GM10266 (cell line): ENCODE results near the gene MTHFD1L.
"Not testable (repeated sequence)": the region's sequence is repeated elsewhere in the genome, so short reads cannot be mapped to it uniquely, and the experiment has no call there.

Experiments
- DNase-seq: peaks from one replicate; pipeline ENCODE4 v3.0.0; 2012; ENCODE audit errors: extremely low spot score
- CTCF ChIP-seq: IDR thresholded peaks from 2 replicates; pipeline ENCODE4 v1.5.1; 2012; ENCODE audit warnings: mild to moderate bottlenecking, low read depth; ENCODE audit not compliant: control insufficient read depth, insufficient read depth; ENCODE audit errors: missing control alignments

The MTHFD1L gene

GRCh38 chr6:151032034-151032433 is 166.5 kb downstream of the MTHFD1L start:
- no peak for DNase-seq
- no peak for TF ChIP-seq CTCF

GRCh38 chr6:151034825-151035781 is 169.6 kb downstream of the MTHFD1L start:
- no peak for TF ChIP-seq CTCF
- no peak for DNase-seq

- DNase-seq: not testable (repeated sequence)
These were observed 170.8 kb downstream of the MTHFD1L start for GRCh38 chr6:151036211-151036721.

GRCh38 chr6:151036869-151037680 is 171.6 kb downstream of the MTHFD1L start:
- no peak for TF ChIP-seq CTCF
- DNase-seq: no peak

- TF ChIP-seq CTCF: no peak
These were observed 173.1 kb downstream of the MTHFD1L start for GRCh38 chr6:151038616-151039015.

GRCh38 chr6:151040888-151041521 is 175.5 kb downstream of the MTHFD1L start:
- DNase-seq: not testable (repeated sequence)

More at GRCh38 chr6:151038616-151039015, 173.1 kb downstream of the MTHFD1L start:
- DNase-seq: no peak

- DNase-seq: no peak
- no peak for TF ChIP-seq CTCF
These were observed 176.2 kb downstream of the MTHFD1L start for GRCh38 chr6:151041686-151042085.

- not testable (repeated sequence) for DNase-seq
These were observed 177.4 kb downstream of the MTHFD1L start for GRCh38 chr6:151042911-151043330.
